GM10266 (cell line): ENCODE results near the gene IFITM1.

Experiments used
- DNase-seq: peaks from one replicate; pipeline ENCODE4 v3.0.0; 2012; ENCODE audit errors: extremely low spot score
- TF ChIP-seq, protein P1 (sequence below): IDR thresholded peaks from 2 replicates; pipeline ENCODE4 v1.5.1; 2012; ENCODE audit warnings: mild to moderate bottlenecking, low read depth; ENCODE audit not compliant: control insufficient read depth, insufficient read depth; ENCODE audit errors: missing control alignments

Gene IFITM1

DNA sequence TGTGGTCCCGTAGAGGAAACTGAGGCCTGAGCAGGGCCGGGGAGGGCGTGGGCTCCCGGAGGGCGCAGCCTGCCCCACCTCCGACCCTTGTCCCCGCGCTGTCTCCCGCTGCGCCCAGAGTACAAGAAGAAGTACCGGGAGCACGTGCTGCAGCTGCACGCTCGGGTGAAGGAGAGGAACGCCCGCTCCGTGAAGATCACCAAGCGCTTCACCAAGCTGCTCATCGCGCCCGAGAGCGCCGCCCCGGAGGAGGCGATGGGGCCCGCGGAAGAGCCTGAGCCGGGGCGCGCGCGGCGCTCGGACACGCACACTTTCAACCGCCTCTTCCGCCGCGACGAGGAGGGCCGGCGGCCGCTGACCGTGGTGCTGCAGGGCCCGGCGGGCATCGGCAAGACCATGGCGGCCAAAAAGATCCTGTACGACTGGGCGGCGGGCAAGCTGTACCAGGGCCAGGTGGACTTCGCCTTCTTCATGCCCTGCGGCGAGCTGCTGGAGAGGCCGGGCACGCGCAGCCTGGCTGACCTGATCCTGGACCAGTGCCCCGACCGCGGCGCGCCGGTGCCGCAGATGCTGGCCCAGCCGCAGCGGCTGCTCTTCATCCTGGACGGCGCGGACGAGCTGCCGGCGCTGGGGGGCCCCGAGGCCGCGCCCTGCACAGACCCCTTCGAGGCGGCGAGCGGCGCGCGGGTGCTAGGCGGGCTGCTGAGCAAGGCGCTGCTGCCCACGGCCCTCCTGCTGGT, 33.7 kb upstream of the IFITM1 start:
- peak; percentile 50 for DNase-seq
- TF ChIP-seq, protein P1, sequence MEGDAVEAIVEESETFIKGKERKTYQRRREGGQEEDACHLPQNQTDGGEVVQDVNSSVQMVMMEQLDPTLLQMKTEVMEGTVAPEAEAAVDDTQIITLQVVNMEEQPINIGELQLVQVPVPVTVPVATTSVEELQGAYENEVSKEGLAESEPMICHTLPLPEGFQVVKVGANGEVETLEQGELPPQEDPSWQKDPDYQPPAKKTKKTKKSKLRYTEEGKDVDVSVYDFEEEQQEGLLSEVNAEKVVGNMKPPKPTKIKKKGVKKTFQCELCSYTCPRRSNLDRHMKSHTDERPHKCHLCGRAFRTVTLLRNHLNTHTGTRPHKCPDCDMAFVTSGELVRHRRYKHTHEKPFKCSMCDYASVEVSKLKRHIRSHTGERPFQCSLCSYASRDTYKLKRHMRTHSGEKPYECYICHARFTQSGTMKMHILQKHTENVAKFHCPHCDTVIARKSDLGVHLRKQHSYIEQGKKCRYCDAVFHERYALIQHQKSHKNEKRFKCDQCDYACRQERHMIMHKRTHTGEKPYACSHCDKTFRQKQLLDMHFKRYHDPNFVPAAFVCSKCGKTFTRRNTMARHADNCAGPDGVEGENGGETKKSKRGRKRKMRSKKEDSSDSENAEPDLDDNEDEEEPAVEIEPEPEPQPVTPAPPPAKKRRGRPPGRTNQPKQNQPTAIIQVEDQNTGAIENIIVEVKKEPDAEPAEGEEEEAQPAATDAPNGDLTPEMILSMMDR, result no peak

DNA sequence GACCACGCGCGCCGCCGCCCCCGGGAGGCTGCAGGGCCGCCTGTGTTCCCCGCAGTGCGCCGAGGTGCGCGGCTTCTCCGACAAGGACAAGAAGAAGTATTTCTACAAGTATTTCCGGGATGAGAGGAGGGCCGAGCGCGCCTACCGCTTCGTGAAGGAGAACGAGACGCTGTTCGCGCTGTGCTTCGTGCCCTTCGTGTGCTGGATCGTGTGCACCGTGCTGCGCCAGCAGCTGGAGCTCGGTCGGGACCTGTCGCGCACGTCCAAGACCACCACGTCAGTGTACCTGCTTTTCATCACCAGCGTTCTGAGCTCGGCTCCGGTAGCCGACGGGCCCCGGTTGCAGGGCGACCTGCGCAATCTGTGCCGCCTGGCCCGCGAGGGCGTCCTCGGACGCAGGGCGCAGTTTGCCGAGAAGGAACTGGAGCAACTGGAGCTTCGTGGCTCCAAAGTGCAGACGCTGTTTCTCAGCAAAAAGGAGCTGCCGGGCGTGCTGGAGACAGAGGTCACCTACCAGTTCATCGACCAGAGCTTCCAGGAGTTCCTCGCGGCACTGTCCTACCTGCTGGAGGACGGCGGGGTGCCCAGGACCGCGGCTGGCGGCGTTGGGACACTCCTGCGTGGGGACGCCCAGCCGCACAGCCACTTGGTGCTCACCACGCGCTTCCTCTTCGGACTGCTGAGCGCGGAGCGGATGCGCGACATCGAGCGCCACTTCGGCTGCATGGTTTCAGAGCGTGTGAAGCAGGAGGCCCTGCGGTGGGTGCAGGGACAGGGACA, 32.9 kb upstream of the IFITM1 start:
- peak; percentile 39 for DNase-seq
- TF ChIP-seq, protein P1, result no peak

DNA sequence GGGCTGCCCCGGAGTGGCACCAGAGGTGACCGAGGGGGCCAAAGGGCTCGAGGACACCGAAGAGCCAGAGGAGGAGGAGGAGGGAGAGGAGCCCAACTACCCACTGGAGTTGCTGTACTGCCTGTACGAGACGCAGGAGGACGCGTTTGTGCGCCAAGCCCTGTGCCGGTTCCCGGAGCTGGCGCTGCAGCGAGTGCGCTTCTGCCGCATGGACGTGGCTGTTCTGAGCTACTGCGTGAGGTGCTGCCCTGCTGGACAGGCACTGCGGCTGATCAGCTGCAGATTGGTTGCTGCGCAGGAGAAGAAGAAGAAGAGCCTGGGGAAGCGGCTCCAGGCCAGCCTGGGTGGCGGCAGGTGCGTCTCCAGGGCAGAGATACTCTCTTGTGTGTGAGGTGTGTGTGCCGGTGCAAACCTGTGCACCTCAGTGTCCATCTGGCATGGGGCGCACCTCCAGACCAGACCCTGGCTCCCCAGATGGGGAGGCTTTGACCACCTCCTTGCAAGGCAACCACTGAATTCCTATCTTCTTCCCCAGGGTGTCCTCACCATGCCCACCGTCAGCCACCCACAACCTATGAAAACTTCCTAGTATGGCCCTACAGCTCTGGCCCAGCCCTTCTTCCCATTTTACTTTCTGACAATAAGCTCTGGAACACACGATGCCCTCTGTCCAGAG, 32.2 kb upstream of the IFITM1 start:
- DNase-seq, result peak; percentile 27
- TF ChIP-seq, protein P1, result no peak

- no peak for DNase-seq
- TF ChIP-seq, protein P1, result no peak
These were observed 31.7 kb upstream of the IFITM1 start for GRCh38 chr11:282171-282570.

DNA sequence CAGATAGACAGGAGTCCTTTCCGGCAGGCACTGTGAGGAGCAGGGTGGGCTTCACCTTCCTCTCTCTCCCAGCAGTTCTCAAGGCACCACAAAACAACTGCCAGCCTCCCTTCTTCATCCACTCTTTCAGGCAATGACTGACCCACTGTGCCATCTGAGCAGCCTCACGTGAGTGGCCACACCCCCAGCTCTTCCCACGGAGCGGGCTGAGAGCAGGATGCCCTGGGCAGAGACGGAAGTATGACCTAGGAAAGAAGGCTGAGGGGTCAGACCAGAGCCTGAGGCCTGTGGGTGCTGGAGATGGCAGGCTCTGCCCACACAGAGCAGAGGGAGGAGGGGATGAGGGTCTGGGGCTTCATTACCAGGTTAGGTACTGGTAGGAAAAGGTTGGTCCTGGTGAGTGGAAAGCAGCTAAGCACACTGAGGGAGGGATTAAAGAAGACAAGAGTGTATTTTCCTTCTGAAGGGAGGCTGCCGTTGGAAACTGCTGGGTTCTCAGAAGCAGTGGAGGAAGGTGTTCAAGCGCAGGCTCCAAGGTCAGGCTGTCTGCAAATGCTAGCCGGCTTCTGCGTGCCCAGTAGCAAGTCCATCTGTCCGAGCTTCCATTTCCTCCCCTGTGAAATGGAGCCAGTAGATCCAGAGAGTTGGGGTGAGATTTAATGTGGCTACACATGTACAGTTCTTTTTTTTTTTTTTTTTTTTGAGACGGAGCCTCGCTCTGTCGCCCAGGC, 31.0 kb upstream of the IFITM1 start:
- TF ChIP-seq, protein P1, result no peak
- DNase-seq, result peak; percentile 26

DNA sequence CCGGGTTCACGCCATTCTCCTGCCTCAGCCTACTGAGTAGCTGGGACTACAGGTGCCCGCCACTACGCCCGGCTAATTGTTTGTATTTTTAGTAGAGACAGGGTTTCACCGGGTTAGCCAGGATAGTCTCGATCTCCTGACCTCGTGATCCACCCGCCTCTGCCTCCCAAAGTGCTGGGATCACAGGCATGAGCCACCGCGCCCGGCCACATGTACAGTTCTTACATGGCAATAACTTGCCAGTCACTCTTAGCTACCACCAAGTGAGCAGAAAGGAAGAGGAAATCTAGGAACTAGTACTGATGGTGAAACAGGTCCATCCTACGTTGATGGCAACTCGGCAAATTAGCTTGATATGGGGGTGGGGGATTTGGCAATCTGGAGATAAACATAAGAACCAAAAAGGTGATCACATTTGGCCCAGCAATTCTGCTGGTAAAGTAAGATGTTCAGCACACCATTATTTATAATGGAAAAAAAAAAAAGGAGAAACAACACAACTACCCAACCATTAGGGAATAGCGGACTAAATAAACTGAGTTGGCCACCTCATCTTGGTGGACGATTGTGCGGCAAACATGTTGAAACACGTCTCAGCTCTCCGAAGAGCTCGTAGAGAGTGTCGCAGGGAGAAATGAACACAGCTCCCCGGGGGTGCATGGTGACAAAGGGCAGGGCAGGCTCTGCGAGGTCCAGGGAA, 30.3 kb upstream of the IFITM1 start:
- no peak for DNase-seq
- TF ChIP-seq, protein P1, result no peak
